ENCODE measurements around the gene CARS2.
"Not testable (repeated sequence)": the region's sequence is repeated elsewhere in the genome, so short reads cannot be mapped to it uniquely, and the experiment has no call there.

Gene CARS2

DNA sequence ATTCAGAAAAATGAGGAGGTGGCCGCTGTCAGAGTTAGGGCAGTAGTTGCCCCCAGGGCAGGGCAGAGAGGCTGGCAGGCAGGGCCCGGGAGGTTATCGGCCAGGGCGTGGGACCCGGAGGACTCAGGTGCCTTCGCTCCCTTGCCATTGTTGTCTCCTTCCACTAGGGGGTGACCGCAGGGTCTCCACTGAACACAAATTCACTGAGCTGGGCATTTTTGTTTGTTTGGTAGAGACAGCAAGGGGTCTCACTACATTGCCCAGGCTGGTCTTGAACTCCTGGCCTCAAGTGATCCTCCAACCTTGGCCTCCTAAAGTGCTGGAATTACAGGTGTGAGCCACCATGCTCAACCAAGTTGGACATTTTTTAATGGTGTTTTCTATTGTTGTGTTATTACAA, 25.1 kb downstream of the CARS2 start:
- DNase-seq = no peak

DNA sequence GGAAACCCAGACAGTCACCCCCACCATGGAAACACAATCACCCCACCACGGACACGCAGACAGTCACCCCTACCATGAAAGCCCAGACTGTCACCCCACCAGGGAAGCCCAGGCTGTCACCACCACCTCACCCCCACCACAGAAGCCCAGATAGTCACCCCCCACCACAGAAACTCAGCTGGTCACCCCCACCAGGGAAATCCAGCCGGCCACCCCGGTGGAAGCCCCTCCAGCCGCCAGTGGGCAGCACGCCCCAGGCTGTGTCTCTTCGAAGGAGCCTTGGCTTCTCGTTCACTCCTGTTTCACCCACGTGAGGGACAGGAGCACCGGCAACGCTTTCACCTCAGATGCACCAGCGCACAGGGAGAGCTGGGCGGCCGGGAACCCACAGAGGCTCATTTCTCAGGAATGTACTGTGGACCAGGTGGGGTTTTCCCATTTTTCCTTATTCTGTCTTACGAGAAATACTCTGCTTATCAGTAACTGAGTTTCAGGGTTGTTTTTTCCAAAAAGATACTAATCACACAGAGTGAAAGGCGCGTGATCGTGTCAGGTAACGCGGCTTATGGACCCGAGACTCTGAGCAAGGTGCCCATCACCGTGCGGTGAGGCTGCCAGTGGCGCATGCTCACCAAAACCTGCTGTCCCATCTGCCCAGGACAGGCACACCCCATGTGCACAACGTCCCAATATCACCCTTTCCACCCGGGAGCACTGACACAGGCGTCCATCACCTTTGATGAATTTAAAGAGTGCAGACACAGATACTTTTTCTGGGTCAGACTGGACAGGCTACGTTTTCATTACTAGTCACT, 28.0 kb downstream of the CARS2 start:
- no peak for DNase-seq

DNA sequence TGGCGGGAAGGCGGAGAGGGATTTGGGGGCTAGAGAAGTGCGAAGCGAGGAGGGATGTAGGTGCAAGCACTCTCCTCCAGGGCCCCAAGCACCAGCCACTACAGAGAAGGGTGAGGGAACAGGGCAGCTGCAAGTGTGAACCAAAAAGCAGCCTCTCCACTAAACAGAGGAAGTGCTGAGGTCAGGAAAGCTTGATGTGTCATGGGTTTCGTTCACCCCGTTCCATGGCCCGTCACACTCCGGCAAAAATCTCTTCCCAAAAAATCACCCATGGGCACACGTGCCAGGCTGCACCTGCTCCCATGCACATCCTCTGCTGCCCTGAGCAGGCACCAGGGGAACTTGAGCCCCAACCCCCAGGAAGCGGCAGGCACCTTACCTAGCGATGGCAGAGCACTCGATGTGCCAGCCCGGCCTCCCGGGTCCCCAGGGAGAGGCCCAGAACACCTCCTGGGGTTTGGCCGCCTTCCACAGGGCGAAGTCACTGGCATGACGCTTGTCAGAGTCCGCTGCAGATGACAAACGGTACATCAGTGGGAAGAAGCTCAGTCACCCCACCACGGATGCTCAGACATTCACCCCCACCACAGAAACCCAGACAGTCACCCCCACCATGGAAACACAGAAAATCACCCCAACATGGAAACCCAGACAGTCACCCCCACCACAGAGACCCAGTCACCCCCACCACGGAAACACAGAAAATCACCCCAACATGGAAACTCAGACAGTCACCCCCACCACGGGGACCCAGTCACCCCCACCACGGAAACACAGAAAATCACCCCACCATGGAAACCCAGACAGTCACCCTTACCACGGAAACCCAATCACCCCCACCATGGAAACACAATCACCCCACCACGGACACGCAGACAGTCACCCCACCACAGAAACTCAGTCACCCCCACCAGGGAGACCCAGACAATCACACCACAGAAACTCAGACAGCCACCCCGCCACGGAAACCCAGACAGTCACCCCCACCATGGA, 29.0 kb downstream of the CARS2 start:
- no peak for DNase-seq

DNA sequence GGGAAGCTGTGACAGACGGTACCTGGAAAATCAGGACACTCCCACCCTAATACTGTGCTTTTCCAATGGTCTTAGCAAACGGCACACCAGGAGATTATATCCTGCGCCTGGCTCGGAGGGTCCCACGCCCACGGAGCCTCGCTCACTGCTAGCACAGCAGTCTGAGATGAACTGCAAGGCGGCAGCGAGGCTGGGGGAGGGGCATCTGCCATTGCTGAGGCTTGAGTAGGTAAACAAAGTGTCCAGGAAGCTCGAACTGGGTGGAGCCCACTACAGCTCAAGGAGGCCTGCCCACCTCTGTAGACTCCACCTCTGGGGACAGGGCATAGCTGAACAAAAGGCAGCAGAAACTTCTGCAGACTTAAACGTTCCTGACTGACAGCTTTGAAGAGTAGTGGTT, 36.1 kb downstream of the CARS2 start:
- DNase-seq = not testable (repeated sequence)

DNA sequence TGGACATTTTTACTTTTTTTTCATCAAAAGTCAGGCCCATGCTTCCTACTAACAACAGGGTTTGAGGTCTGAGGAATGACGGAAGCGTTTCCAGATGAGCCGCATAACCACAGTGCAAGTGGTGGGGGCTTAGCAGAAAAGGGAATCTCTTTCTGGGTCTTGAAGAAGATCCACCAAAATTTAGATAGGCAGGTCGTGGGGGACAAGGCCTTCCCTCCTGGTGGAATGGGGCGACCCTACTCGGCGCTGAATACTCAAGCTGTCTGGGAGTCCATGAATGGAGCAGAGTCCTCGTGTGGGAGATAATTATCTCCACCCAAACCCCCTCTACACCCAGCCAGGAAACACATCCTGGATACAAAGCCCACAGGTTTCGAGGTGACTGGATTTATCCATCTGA, 36.9 kb downstream of the CARS2 start:
- DNase-seq = no peak

DNA sequence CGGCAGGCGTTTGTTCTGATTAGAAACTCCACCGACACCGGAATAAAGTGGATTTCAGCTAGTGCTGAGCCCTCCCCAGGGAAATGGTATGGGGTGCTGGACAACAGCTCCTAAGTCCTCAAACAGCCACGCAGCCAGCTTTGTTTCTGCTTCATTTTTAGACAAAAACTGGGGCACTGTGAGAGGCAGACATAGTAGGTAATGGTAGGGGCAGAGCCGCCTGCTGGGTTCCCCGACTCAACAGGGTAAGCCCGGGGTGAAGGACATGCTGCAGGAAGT, 39.7 kb downstream of the CARS2 start:
- no peak for DNase-seq

DNA sequence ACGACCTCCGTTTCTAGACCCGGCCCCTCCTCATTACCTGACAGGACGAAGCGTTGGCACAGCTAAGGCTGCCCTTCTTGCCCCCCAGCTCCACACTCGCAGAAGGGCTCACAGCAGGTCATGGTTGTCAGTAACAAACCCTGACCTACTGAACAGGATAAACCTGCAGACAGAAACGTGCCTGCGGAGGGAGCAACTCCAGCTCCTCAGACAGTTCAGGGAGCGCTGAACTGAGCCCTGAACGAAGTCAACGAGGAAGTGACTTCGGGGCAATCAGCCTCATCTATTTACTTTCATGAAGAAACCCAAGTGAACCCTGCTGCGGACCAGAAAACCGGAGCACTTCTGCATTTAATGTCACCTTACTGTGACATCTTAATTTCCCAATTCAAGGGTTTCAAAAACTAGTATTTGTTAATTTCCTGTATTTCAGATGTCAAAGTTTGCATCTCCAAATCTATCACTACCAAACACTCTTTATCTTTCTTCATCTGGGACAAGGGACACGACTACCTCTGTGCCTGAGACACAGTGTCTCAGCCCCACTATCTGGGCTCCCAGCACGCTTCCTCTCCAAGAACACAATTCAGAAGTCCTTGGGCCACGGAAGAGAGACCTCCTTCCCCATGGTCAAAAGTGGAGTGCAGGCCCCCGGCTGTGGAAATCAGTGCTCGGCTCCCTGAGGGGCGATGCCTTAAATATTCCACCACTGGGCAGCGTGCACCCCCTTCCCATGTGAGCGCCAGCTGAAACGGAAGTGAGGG, 40.2 kb downstream of the CARS2 start:
- no peak for DNase-seq

DNA sequence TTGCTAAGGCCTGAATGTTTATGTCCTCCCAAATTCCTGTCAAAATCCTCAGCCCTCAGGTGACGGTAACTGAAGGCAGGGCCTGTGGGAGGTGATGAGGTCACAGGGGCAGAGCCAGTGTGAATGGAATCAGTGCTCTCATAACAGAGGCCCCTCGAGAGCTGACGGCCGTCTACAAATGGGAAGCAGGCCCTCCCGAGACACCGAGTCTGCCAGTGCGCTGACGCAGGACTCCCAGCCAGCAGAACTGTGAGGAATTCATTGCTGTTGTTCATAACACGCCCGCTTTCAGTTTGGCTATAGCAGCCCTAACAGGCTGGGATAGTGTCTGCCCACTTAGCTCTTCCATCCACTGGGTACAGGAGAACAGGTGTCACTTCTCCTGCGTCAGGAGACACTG, 41.2 kb downstream of the CARS2 start:
- DNase-seq = no peak

DNA sequence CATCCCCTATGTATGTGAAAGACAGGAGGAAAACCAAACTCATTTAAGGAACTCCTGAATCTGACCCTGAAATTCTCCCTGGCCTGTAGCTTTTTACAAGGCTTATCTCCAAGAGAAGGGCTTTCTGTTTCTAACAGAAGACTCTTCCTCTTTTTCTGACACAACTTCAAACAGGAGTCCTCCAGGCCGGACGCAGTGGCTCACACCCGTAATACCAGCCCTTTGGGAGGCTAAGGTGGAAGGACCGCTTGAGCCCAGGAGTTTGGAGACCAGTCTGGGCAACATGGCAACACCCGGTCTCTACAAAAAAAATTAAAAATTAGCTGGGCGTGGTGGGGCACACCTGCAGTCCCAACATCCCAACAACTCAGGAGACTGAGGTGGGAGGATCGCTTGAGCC, 41.9 kb downstream of the CARS2 start:
- no peak for DNase-seq

DNA sequence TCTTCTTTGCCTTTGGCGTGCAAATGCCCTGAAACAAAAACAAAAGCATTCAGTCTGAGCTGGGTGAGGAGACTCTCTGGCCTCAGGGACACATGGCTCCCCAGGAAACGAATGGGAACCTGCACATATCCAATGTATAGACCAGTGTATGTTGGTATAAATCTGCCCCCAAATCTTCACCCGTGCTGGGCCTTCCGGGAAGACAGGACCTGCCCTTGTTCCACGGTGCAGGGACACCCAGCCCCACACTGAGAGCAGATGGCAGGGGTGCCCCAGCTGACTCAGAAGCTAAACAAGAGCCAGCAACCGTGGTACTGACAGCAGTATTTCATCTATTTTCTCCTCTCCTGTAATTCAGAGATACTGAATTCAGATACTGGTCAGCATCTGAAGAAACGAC, 42.4 kb downstream of the CARS2 start:
- DNase-seq = no peak

DNA sequence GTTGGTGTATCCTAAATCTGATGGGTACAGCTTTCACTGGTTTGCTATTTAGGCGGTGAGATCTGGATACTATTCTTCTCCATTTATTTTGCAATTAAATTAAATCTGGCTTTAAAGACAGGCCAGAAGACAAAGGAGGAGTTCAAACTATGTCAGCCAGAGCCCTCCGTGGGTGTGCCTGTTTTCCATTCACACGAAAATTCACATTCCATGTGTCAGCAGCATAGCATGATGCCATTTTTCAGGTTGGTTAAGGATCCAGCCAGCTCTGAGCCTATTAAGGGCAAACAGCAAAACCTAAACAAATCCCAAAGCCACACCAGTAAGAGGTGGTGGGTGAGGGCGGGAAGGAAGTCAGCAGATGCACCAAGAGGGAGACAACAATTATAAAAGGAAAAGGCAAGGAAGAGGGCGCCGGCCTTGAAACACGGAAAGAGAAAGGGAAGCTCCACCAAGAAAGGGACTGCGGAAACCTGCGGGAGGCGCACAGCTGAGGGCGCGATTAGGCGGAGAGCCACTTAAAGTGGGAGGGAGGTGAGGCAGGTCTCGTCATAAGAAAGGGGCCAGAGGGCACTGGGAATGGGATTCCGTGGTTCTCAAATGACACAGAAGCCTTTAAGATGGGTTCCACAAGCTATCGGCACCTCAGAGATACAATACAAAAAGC, 43.0 kb downstream of the CARS2 start:
- no peak for DNase-seq

DNA sequence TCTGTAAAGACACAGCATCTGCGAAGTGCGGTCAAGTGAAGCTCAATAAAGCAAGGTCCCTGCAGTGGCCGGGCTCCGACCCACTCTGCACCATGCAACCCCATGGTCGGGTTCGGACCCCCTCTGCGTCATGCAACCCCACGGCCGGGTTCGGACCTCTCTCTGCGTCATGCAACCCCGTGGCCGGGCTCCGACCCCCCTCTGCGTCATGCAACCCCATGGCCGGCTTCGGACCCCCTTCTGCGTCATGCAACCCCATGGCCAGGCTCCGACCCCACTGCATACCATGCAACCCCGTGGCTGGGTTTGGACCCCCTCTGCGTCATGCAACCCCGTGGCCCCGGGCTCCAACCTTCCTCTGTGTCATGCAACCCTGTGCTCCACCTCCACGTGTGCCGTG, 43.8 kb downstream of the CARS2 start:
- no peak for DNase-seq

DNA sequence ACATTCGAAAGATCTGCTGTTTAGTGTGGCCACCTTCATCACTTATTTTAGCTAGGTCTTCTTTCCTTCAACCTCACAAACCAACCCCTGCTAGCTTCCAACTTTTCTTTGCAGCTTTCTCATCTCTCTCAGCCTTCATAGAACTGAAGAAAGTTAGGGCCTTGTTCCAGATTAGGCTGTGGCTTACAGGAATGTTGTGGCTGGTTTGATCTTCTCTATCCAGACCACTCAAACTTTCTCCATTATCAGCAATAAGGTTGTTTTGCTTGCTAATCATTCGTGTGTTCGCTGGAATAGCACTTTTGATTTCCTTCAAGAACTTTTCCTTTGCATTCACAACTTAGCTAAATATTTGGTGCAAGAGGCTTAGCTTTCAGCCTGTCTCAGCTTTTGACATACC, 44.7 kb downstream of the CARS2 start:
- DNase-seq = no peak

DNA sequence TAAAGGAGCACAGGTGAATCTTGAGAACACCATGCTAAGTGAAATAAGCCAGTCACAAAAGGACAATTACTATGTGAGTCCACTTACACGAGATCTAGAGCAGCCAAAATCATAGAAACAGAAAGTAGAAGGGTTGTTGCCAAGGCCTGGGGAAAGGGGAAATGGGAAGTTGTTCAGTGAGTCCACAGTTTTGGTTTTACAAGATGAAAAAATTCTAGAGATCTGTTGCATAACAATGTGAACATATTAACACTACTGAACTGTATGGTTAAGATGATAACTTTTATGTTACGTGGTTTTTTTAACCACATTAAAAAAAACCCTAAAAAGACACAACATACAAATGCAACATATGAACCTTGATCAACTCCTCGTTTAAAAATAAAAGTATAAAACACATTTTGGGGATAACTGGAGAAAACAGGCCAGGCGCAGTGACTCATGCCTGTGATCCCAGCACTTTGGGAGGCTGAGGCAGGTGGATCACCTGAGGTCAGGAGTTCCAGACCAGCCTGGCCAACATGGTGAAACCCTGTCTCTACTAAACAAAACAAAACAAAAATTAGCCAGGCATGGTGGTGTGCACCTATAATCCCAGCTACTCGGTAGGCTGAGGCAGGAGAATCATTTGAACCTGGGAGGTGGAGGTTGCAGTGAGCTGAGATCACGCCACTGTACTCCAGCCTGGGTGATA, 47.6 kb downstream of the CARS2 start:
- not testable (repeated sequence) for DNase-seq

DNA sequence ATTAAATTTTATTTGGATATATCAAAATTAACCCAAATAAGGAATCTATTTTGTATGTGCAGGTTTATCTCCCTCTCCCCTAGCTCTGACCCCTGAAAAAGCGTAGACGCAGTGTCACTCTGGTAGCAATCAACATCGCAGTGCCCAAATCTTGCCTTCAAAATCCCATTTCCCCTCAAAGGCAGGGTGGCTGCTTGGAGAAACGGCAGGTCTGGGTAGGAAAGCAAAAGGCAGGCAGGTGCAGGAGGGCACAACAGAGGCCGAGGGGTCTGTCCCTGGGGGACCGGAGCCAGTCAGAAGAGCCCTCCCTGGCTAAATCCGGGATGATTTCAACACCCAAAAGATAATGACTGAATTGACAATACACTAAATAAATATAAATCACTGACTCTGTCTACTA, 48.7 kb downstream of the CARS2 start:
- DNase-seq = no peak

DNA sequence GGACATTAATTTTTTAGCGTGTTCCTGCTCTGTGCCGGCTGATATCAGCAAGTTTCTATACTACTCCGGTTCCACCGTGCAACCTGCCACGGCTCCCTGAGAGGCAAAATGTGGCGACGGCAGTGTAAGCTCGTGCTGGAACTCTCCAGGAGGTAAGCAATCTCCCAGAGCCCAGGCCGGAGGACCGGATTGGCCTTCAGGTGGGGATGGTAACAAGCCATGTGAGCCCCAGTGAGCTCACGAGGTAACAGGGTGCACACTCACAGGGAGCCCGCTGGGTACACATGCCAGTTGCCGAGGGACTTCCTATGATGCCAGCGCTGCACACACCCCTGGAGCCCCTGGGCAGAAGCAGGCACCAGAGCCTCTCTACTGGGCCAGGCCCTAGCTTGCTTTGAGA, 52.1 kb downstream of the CARS2 start:
- DNase-seq = no peak

DNA sequence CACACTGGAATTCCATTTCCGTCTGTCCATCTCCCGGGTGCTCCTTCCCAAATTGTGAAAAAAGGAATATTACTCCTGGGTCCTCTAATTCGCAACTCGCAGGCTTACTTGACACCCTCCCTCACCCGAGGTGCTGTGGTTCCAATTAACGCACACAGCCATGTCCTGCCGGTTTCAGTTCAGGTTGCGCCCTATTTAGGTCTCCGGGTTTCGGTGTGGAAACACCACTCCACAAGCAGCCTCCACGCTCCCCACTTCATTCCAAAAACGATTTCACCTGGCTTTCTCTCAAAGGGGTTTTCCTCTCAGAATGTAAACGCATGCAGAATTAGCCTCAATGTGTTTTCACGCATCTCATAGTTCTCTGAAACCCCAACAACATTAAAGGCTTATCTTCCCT, 52.6 kb downstream of the CARS2 start:
- no peak for DNase-seq

DNA sequence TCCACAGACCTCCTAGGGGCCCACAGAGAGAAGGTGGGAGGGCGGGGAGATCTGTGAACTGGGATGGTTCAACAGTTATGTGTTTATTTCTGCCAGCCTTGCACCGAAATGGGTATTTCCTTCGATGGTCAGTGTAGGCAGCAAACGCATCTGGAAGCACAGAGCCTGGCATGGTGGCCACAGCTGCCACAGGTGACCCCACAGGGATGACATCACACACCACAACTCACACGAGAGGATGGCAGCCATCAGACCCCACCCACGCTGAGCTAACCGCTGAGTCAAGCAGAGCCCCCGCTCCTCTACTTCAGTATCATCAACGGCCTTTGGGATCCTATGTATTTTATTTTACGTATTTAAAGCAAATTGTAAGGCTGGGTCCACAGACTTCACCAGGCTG, 53.2 kb downstream of the CARS2 start:
- no peak for DNase-seq

DNA sequence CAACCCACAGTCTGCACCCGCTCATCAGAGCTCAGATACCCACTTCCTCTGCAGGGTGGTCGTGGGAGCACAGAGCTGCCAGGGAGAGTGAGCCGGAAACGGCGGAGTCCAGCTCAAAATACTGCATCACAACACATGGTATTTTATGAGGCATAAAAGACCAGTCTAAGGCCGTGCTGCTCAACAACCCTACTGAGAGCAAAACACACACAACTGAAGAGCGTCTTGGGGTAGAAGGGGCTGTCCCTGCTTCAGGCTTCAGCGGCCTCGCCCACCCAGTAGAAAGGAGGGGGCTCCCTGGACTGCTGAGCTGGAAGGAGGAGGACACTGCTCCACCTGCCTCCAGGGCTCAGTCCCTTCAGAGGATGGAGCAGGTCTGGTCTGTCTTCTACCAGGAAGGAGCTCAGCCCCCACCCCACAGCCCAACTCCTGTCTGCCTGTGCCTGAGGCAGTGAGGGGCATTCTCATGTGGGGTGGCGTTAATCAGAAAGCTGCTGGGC, 53.6 kb downstream of the CARS2 start:
- no peak for DNase-seq

DNA sequence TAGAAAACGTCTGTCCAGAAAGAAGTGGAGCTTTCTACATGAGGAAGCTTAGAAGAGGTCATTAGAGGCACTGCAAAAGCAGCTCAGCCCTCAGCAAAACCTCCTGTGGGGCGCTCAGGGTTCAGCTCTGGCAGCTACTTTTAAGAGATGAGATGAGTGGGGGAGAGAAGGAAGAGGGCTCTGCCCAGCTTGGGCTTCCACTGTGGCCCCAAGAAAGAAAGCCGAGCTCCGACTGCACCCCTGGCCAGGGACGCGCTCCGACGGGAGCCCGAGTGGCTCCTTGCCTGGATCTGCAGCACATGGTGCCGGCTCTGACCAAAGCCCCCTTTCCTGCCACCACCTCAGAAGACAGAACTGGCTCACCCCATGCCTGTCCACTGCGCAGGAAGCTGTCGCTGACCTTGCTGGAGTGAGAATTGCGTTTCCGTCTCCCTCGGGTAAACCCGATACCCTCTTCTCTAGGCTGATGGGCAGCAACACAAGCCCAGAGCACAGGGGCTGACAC, 54.1 kb downstream of the CARS2 start:
- DNase-seq = no peak

DNA sequence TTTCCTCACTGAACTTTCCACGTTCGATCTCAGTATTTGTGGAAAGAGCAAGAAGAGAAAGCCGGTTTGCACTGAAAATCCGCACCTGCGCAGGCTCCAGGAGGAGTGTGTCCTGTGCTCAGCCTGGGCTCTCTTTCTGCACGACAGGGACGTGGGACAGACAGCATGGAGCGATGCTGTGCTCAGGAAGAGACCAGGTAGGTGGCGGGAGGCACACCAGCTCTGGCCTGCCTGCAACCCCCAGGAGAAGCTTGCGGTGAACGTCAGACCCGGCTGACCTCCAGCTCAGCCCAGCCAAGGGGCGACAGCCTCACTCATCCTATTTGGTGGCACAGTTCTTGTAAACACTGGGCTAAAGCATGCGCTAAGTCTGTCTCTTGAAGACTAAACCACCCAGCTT, 54.6 kb downstream of the CARS2 start:
- no peak for DNase-seq

DNA sequence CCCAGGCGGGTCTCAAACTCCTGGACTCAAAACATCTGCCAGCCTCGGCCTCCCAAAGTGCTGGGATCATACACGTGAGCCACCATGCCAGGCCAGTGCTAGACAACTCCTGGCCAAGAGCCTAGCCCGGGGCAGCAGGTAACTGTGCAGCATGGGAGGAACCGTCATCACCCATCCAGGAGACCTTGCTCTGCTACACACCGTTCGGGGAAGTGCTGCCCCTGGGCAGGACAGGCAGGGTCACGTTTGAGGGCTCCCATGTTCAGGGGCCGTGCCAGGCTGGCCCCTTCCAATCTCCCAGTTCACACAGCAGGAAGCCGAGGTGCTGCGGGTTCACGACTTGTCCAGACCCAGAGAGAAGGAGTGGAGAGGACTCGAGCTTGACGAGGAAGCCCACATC, 55.5 kb downstream of the CARS2 start:
- DNase-seq = no peak
